ENCODE data around the gene ARMC2.

ARMC2 gene

DNA sequence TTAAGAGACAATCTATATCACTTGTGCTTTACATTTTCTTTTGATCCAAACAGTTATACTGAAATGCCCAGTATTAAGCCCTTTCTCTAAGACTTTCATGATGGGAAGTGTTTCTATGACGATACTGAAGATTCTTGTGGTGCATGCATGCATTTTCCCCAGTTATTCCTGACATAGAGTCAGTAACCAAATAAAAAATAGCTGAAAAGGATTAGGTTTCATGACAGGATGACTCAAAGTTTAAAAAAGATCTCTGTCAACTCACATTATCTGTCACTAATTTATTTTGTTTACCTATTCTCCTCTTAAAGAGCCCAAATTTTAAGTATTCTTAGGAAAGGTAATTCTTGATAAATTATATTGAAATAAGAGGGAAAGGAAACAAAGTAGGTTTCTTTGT lies 148.0 kb downstream of the ARMC2 start:
- no peak for DNase-seq

- no peak for DNase-seq
These were observed 150.3 kb downstream of the ARMC2 start for GRCh38 chr6:108998485-108998884.

DNA sequence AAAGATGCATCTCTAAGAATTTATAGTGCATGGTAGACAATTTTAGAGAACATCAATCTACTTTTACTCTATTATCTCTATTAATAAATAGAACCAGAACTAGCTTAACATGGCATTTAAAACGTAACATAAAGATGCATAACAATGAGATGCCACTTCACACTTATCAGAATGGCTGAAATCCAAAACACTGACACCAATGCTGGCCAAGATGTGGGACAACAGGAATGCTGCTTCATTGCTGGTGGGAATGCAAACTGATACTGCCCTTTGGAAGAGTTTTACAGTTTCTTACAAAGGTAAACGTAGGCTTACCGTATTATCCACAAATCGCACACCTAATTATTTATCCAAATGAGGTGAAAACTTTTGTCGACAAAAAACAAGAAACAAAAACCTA lies 151.2 kb downstream of the ARMC2 start:
- no peak for DNase-seq

GRCh38 chr6:109000289-109000688 lies 152.1 kb downstream of the ARMC2 start:
- DNase-seq, result no peak

DNA sequence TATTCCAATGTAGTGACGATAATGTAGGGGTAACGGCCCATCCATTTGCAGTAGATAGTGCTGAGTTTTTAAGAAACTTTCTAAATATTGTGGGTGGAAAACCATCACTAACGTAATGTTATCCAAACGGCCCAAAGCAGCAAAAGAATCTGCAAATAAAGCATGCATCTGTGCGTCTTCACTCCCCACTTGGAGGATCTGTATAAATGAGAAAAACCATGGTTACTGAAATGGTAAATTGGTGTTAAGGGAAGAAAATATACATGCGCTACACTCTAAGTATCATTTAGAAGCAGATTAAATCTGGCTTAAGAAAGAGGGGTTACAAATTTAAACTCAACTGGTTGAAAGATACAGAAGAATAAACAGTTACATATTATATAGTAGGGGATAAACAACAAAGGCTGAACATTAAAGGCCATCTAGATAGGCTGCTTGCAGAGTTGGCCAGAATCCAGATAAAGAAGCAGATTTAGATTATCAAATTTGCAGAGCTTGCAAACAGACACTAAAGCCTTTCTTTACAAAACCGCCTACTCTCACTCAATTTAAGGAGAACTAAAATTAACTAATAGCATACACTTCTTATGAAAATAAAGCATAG lies 153.2 kb downstream of the ARMC2 start:
- DNase-seq, result no peak

DNA sequence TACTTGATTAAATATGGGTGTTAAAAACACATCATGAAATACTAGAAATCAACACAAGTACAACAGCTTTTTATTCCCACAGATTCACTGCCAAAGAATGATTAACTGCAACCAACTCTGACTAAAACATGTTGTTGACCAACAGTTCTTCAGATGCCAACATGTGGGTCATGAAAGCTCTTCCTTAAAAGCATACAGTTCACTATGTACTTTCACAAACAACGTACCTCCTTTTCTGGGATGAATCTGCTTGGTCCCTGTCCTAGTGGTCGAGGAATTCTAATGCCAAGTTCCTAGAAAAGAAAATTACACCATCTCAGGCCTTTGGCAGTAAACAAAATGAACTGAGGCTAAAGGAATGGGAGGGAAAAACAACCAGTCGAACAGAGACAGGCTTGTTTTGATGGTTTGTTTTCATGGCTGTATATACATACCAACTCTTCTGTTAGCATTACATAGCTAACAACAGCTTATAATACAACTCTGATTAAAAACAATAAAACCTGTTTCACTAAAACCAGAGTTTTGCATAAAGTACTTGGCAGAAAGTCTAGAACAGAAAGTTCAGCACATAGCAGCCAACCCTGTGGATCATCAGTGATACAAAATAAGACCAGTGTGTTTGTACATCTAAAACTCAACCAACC lies 154.0 kb downstream of the ARMC2 start:
- DNase-seq, result no peak

DNA sequence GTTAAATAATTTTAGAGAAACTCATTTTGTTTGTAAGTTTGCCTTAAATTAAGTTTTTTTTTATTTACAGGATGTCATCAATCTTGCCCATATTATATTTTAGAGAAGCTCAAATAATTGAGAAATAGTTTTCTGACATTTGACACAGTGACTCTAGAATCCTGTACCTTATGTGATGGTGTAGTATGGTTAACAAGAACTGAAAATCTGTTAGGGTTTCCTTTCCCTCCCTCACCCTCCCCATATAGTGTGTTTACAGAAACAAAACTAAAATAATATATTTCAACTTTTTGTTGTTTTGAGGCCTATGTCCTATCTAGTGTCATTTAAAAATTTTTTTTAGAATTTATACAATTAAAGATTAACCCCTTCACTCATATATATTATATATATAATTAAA lies 154.7 kb downstream of the ARMC2 start:
- no peak for DNase-seq

- no peak for DNase-seq
These were observed 158.6 kb downstream of the ARMC2 start for GRCh38 chr6:109006818-109007217.

- DNase-seq, result no peak
These were observed 159.3 kb downstream of the ARMC2 start for GRCh38 chr6:109007521-109007920.

- no peak for DNase-seq
These were observed 159.8 kb downstream of the ARMC2 start for GRCh38 chr6:109008054-109008453.

- DNase-seq, result peak; percentile 46
These were observed 160.5 kb downstream of the ARMC2 start for GRCh38 chr6:109008537-109009235.

GRCh38 chr6:109009236-109009961 lies 161.2 kb downstream of the ARMC2 start:
- peak; percentile 67 for DNase-seq

- DNase-seq, result no peak
These were observed 161.9 kb downstream of the ARMC2 start for GRCh38 chr6:109009962-109010704.

DNA sequence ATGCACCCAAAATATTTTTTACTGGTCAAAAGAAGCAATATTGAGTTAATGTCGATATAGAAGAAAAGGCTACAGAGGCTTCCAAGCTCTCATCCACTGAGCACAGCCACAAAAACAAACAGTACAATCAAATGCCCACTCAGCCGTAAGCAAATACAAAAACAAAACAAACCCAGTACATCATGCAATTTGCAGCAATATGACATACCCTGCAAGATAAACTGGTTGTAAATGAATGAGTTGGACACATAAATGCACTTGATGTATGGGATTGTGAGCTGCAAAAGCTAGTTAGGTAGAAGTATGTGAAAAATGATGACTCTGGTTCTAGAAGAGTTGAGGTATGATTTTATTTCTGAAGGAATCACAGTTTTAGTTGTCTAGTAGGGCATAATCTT lies 162.5 kb downstream of the ARMC2 start:
- peak; percentile 36 for DNase-seq

DNA sequence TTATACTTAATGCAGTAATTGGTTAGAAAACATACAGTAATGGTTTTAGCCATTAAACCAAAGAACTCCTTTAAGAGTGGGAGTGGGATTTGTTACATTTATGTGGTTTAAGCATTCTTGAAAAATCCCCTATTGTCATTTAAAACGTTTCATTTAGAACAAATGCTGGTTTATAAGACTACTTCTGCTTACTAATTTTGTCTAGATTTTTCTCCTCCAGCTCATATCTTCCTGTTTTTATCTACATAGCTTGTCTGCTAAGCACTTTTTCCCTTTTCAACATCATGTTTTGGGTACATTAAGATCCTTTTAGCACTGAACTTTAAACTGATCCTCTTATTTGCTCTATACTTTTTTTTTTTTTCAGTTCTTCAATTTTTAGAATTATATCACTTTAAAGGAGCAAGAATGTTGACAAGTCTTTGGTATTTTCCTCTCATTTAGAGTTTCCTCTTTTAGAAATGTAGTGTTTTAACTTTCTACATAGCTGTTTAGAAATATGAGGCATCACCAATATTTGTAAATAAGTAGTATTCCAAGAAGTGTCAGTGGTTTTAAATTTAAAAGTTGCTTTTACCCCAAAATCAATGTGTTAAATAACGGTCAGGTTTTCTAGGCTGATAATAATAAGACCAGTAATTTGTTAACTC lies 165.6 kb downstream of the ARMC2 start:
- DNase-seq, result no peak

DNA sequence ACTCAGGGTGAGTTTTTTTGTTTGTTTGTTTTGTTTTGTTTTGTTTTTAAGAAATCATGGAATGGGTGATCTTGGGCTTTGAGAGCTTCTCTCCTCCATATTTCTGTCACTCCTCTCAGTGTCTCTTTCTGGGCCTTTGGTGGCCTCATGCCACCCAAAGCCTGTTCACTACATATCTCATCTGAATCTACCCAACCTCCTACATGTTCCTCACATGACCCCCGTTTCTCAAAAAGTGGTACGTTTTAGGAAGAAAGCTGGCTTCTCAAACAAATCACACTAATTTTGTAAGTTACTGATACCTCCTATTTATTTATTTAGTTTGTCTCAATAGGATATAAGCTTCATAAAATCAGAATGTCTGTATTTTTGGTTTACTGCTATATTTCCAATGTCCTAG lies 166.4 kb downstream of the ARMC2 start:
- DNase-seq, result no peak

DNA sequence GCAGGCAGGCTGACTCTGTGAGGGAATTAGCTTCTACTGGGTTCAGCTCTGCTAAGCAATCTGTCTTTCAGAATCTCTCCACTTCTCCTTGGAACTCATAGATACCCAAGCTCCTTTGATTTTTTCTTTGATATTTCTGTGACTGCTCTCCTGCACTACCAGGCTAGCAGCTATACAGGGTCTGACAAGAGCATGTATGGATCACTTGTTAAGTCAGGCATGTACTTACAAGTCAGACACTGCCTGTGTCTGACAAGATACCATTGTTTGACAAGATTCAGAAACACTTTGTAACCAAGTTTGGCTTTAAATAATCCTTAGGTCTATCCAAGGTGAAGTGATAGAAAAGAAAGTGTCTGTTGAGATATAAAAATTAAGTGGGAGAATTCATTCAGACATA lies 167.0 kb downstream of the ARMC2 start:
- no peak for DNase-seq

- DNase-seq, result no peak
These were observed 171.7 kb downstream of the ARMC2 start for GRCh38 chr6:109019911-109020310.

GRCh38 chr6:109021870-109022269 lies 173.6 kb downstream of the ARMC2 start:
- no peak for DNase-seq

- DNase-seq, result no peak
These were observed 175.2 kb downstream of the ARMC2 start for GRCh38 chr6:109023356-109023925.

All from NCI-H748 treated with DMSO at 0.1 percent for 48 hours (cell line).